Activated CD4-positive, CD25-positive, alpha-beta regulatory T cell treated with anti-CD3 and anti-CD28 coated beads, Interleukin-2, amount 50 U/mL, for 16 hours (primary cell): ENCODE measurements around the gene RGL3.
"Not testable (repeated sequence)": the region's sequence is repeated elsewhere in the genome, so short reads cannot be mapped to it uniquely, and the experiment has no call there.

ENCODE experiments used
- DNase-seq: peaks from one replicate; pipeline ENCODE4 v3.0.0-alpha.2; 2020; ENCODE audit warnings: low read depth, low spot score

RGL3 gene, protein sequence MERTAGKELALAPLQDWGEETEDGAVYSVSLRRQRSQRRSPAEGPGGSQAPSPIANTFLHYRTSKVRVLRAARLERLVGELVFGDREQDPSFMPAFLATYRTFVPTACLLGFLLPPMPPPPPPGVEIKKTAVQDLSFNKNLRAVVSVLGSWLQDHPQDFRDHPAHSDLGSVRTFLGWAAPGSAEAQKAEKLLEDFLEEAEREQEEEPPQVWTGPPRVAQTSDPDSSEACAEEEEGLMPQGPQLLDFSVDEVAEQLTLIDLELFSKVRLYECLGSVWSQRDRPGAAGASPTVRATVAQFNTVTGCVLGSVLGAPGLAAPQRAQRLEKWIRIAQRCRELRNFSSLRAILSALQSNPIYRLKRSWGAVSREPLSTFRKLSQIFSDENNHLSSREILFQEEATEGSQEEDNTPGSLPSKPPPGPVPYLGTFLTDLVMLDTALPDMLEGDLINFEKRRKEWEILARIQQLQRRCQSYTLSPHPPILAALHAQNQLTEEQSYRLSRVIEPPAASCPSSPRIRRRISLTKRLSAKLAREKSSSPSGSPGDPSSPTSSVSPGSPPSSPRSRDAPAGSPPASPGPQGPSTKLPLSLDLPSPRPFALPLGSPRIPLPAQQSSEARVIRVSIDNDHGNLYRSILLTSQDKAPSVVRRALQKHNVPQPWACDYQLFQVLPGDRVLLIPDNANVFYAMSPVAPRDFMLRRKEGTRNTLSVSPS

DNA sequence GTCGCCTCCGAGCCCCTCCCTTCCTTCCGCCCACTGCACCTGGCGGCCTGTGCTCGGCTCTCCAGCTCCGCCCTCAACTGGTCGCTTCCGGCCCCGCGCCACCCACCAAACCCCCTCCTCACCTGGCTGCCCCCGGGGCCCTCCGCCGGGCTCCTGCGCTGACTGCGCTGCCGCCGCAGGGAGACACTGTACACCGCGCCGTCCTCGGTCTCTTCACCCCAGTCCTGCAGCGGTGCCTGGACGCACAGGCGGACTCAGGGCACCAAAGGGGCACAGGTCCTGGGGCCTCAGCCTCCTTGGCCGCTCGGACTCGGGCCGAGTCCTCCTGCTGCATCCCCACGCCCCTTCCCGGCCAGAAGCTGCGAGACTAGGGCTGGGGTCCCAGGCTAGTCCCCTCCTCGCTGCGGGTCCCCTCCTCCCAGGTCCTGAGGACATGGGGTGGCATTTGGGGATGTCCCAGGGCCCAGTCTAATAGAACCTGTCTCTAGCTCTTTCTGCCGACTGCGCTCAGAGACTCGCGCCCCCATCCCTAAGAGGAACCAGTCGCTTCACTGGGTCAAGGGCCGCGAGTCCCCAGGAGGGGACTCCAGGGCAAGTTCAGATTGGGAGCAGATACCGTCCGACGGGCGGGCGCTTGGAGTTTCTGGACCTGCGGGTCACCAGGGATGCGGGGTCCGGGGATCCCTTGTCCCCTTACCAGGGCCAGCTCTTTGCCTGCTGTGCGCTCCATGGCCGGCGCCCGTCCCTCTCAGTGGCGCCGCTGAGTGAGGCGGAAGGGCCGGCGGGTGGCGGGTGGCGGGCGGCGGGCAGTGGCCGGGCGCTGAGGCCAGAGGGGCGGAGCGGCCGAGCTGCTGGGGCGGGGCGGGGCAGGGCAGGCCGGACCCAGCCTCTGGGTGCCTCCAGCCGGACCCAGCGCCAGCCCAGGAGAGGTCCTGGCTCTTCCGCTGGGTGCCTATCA is at the start of gene RGL3:
RGL3 (minus strand) TSS at position 766 of the 958 bp plus-strand sequence; CDS start at position 730, 36 bp downstream.
- no peak for DNase-seq

DNA sequence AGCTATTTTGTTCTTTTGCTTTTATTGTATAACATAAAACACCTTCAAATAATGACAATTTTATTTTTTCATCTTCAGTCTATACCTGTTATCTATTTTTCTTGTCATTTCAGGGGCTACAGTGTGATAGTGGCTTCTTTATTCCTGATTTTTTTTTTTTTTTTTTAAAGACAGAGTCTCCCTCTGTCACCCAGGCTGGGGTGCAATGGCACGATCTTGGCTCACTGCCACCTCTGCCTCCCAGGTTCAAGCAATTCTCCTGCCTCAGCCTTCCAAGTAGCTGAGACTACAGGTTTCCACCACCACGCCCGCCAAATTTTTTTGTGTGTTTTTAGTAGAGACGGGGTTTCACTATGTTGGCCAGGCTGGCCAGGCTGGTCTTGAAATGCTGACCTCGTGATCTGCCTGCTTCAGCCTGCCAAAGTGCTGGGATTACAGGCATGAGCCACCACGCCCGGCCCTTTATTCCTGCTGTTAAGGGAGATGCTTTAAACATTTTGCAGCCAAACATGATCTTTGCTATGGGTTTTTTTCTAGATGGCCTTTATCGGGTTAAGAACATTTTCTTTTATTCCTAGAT is 49.2 kb upstream of the RGL3 start:
- not testable (repeated sequence) for DNase-seq

DNA sequence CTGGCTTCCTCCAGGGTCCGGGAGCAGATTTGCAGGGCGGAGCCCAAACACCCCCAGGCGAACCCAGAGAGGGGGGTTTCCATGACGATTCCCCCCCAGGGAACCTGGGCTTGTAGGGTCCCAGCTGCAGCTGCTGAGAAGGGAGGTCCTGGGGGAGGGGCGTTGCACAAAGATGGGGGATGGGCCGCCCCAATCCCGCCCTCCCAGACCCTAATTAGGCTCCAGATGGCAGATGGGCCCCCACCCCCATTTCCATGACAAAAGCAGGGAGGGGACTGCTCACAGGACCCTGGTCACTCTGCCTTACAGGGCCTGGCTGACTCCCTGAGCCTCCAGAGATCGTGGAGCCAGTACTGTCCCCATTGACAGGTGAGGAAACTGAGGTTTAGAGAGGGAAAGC is 46.5 kb upstream of the RGL3 start:
- no peak for DNase-seq

DNA sequence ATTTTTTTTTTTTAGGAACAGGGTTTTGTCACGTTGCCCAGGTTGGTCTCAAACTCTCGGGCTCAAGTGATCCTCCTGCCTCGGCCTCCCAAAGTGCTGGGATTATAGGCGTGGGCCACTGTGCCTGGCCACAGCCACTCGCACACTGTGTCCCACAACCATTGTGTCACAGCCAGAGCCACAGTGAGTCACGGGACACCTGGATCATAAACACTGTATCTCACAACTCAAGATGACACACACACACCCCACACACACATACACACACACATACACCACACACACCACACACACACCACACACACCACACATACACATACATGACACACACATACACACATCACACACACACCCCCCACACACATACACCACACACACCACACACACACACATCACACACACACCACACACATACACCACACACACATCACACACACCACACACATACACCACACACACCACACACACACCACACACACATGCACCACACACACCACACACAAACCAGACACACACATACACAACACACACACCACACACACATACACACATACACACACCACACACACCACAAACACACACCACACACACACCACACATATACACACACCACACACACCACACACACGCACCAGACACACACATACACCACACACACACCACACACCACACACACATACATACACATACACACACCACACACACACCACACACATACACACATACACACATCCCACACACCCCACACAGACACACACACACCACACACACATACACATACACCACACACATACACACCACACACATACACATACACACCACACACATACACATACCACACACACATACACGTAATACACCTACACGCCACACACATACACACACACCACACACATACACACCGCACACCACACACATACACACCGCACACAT is 45.5 kb upstream of the RGL3 start:
- DNase-seq = no peak

DNA sequence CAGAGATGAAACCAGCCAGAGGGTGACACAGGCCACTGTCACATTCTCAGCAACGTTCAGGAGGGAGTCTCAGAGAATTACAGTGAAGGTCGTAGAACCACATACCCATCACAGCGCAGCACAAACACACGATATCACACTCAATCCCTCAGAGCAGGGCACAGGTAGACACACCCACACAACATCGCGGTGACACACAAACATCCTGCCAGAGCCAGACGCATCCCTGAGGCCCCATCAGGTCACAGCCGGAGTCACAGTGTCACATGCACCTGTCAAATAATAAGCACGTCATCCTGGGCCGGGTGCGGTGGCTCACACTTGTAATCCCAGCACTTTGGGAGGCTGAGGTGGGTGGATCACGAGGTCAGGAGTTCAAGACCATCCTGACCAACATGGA is 44.3 kb upstream of the RGL3 start:
- DNase-seq = no peak

DNA sequence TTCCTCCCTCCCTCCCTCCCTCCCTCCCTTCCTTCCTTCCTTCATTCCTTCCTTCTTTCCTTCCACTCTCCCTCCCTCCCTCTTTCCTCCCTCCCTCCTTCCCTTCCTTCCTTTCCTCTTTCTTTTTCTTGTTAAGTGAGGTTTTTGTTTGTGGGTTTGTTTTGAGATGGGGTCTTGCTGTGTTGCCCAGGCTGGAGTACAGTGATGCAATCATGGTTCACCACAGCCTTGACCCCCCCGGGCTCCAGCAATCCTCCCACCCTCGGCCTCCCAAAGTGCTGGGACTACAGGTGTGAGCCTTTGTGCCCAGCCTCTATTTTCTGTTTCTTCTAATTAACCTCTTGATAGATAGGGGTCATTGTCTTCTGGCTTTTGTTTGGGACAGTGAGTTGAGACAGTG is 42.3 kb upstream of the RGL3 start:
- no peak for DNase-seq

DNA sequence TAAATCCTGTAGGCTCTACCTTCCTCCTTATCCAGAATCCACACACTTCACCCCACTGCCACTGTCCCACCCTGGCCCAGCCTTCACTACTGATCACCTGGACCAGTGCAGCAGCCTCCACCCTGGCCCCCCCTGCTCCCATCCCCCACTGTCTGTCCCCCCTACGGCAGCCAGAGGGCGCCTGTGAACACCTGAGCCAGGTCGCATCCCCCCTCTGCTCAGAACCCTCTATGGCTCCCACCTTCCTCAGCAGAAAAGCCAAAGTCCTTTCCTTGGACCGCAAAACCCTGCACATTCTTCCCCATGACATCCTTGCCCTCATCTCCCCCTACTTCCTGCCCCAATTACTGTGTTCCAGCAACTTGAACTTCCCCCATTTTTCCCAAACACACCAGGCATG is 41.1 kb upstream of the RGL3 start:
- DNase-seq = no peak

DNA sequence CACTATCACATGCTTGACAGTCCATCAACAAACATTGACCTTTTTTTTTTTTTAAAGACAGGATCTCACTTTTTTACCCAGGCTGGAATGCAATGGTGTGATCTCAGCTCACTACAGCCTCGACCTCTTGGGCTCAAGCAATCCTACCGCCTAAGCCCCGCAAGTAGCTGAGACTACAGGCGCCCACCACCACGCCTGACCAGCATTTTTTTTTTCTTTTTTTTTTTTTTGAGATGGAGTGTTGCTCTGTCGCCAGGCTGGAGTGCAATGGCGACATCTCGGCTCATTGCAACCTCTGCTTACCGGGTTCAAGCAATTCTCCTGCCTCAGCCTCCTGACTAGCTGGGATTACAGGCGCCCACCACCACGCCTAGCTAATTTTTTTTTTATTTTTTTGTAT is 39.8 kb upstream of the RGL3 start:
- not testable (repeated sequence) for DNase-seq

DNA sequence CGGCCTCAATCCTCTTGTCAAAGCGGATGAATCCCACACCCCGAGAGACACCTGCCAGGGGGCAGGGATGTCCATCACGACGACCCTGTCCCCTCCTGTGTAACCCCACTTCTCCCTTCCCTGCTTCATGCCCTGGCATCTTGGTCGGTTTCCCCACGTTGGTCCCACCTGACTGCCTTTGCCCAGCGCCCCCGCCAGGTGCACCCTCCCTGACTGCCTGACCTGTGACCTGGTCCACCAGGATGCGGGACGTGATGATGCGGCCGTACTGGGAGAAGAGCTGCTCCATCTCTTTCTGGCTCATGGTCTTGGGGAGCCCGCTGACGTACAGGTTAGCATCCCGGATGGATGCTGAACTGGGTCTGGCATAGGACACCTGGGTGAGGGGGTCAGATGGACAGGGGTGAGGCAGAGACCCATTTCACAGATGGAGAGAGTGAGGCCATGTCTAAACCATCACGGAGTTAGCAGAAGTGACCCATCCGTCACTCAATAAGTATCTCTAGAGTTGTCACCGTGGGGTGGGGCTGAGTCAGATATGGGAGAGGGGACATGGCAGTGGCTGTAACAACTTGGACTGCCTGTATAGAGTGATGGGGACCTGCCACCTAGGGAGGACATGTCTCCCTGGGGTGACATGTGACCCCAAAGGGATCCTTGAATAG is 39.3 kb upstream of the RGL3 start:
- DNase-seq = no peak

DNA sequence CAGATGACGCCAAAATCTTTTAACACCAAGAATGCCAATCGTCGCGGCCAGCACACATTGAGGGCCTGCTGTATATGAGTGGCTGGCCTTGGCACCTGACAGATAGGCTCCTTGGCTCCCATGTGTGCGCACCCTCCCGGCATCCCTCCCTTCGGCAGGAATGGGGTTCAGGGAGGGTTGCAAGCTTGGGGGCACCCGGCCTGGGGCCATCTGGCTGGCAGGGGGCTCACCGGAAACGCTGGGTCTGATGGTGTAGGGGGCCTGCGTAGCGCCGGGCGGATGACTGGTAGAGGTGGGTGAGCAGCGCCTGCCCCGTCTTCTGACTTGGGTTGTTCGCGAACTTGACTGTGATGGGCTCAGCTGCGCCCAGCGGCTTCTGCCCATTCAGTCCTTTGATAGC is 38.7 kb upstream of the RGL3 start:
- no peak for DNase-seq

DNA sequence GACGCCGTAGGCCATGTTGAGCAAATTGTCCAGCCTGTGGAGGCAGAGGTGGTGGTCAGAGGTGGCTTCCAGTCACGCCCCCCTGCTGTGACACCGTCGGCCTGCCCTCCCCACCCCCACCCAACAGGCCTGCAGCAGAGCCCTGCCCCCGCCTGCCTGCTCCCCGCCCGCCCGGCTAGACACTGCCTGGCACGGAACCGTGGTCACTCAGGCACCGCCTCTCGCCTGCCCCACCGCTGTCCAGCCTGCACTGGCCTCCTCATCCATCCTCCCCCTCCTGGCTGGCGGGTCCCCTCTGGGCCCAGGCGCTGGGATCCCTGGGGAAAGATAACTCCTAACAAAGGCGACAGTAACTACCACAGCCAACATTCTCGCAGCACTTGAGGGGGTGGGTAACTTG is 38.0 kb upstream of the RGL3 start:
- no peak for DNase-seq

DNA sequence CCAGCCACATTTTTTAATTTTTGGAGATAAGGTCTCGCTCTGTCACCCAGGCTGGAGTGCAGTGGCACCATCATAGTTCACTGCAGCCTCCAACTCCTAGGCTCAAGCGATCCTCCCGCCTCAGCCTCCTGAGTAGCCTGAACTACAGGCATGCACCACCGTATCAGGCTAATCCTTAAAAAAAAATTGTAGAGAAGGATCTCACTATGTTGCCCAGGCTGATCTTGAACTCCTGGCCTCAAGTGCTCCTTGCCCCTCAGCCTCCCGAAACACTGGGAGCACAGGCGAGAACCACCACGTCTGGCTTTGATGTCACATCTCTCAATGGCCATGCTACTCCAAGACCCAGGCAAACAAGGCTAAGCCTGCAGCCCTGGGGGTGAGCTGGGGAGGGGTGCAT is 37.5 kb upstream of the RGL3 start:
- no peak for DNase-seq

DNA sequence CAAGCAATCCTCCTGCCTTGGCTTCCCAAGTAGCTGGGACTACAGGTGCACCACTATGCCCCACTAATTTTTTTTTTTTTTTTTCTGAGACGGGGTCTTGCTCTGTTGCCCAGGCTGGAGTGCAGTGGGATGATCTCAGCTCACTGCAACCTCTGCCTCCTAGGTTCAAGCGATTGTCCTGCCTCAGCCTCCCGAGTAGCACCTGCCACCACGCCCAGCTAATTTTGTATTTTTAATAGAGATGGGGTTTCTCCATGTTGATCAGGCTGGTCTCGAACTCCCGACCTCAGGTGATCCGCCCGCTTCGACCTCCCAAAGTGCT is 36.1 kb upstream of the RGL3 start:
- DNase-seq = not testable (repeated sequence)

DNA sequence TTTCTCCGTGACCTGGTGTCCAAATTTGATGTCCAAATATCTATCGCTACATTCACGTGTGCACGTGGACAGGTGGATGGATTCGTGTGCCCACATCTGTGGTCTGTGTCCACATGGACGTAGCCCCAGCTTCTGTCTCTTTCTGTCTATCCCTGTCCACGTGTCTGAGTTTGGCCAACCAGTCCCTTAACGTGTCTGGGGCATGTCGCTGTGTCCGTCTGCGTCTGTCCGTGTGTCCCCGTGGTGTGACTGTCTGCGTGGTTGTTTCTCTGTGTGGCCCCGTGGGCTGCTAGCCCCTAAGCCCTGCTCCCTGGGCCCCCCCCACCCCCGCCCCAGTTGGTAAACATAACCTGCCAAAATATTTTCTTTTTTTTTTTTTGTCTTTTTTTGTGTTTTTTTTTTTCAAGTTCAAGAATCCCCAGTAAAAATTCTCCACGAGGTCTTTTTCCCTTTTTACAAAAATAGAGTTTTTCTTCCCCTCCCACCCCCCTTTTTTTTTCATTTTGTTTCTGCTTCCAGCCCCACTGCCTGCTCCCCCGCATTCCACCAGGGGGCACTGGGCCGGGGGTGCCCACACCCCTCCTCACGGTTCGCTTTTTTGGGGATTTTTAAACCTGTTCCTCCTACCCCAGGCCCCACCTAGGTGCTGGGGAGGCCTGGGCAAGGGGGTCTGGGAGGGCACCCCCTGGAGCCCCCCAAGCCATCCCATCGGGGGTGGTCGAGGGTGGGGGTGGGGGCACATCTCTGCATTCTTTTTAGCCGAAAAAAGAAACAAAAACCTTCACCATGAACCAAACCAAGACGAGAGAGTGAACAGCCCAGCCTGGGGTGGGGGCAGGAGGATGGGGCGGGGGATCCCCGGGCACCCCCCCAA is 34.6 kb upstream of the RGL3 start:
- DNase-seq = no peak

DNA sequence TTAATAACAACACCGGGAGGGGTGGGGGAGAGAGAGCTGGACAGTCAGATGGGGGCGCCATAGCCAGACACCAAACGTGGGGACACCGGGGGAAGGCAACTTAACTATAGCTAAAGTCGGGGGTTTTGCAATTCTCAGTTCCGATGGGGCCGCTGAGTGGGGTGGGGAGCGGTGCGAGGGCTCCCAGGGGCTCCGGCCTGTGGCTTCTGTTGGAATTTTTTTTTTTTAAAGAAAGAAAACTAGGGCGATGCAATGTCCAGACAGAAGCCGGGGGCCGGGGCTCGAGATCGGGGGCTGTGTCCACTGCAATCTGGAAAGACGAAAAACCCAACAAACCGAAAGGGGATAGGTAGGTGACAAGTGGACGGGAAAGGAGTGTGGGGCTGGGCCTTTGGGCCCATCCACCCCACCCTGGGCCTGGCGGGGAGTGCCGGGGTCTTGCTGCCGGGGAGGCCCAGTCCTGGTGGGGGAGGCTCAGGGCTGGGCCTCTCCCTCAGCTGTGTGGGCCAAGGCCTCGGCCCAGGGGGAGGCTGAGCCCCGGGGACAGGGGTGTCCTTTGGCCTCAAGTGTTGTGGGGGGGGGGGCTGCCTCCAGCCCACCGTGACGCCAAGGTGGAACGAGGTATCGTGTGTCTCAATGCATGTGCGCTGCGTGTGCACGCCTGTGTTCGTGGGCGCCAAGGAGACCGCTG is 33.7 kb upstream of the RGL3 start:
- no peak for DNase-seq

DNA sequence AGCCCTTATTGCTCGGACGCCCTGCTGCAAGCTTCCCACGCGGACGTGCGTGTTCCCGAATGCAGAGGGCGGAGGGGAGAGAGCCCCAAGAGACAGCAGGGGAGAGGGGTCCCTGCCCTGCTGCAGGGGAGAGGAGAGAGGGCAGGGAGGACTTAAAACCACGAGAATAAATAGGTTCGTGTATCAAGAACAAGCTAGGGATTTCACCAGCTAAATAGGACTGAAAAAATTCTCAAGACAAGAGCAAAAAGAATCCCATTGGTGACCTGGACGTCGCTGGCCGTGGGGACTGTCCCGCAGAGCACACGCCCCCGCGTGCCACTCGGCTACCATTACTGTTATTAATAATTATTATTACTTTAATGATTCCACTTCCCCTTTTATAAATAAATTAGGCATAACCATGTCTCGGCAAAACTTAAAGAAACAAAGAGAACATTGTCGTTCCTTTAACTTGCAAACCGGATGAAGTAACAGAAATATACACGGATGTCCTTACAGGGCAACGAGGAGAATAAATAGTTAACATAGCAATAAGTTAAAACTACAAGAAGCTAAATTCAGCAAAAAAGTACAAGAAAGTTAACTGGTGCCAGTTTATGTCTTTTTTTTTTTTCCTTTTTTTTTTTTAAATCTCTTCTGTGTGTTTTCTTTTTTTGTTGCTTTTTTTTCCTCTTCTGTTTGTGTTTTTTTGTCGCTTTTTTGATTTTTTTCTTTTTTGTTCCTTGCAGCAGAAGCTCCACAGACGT is 32.9 kb upstream of the RGL3 start:
- DNase-seq = no peak

DNA sequence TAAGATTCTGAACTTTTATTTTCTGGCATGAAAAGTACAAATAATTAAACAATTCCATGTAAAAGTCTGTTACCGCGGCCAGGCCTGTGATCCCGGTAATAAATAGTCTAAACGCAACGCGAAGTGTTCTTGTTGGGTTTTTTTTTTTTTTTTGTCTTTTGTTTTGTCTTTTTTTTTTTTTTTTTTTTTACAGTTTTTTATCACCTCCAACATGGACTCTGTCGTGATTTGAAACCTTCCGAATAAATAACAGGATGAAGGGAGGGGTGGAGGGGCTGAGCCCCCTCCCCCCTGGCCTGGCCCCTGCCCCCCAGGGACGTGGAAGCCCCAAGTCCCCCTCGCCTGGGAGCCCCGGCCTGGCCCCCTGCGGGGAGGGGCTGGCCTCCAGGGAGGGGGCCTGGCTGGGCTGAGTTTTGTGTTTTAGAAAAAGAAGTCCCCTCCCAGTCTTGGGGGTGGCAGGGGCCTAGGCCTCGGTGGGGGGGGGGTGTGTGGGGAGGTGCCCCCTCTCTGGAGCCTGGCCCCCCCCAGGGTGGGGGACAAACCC is 32.3 kb upstream of the RGL3 start:
- no peak for DNase-seq
